Tibial nerve (tissue), 4 donors: ENCODE results near the gene STX8.

Experiments
- EP300 ChIP-seq, 2 donors: sonication (generic); formaldehyde crosslinking; IDR thresholded peaks; one replicate each; pipeline ENCODE4 v1.6.1; 2017; ENCODE audit warnings: antibody characterized with exemption in 2 of 2, mild to moderate bottlenecking in 1 of 2
- TF ChIP-seq, protein P1 (sequence below), 5 experiments: fragments of 200-600 bp in 3 of 5; fragments of 450-650 bp in 2 of 5; sonication (generic) in 3 of 5; IDR thresholded peaks; one replicate each; pipeline ENCODE4 v1.5.1; 2016 to 2019; ENCODE audit warnings: antibody characterized with exemption in 5 of 5, mild to moderate bottlenecking in 3 of 5, moderate library complexity in 2 of 5

DNA sequence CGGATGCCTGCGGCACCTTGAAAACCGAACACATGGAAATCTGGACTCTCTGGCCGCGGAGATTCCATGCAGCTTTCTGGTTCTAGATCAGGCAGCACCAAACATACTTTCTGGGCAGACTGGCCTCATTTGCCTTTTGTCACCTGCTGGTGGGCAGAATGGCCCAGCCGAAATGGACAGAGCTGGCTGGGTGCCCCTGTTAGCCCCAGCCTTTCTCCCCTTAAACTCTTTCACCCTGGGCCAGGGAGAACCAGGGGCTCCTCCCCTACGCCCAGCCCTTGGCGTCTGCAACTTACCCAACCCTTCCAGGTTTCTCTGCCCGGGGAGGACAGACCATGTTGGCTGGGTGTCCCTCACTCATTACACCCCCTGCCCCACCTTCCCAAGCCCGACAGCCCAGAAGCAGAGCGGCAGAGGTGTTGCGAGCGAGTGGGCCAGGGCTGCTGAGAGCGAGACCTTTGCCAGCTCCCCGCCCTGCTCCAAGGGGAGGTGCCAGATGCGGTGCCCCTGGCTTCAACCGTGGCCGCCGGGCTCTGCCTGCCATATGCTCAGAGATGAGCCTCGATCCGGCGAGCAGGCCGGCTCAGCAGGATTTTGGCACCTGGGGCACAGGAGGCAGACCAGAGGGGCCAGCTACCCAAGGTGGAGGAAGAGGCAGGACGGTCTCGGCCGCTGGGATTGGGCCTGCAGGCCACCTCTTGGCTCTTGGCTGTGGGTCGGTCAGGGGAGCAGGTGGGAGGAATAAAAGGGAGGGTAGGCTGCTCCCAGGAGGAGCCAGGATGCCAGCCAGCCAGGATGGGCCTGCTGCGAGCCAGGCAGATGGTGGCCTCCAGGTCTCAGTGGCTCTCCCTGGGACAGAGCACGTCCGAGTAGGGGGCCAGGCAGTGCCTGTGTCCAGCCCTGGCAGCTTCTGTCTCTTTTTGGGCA is 363.0 kb downstream of the STX8 start:
- TF ChIP-seq, protein P1, sequence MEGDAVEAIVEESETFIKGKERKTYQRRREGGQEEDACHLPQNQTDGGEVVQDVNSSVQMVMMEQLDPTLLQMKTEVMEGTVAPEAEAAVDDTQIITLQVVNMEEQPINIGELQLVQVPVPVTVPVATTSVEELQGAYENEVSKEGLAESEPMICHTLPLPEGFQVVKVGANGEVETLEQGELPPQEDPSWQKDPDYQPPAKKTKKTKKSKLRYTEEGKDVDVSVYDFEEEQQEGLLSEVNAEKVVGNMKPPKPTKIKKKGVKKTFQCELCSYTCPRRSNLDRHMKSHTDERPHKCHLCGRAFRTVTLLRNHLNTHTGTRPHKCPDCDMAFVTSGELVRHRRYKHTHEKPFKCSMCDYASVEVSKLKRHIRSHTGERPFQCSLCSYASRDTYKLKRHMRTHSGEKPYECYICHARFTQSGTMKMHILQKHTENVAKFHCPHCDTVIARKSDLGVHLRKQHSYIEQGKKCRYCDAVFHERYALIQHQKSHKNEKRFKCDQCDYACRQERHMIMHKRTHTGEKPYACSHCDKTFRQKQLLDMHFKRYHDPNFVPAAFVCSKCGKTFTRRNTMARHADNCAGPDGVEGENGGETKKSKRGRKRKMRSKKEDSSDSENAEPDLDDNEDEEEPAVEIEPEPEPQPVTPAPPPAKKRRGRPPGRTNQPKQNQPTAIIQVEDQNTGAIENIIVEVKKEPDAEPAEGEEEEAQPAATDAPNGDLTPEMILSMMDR (IDR thresholded peaks at IDR 0.05) = no peak
- no peak for TF ChIP-seq EP300 (IDR thresholded peaks at IDR 0.05)
